Tibial artery (tissue), 4 donors: ENCODE results near the gene EIF2B4.

Experiments used
- DNase-seq, 2 donors: peaks; one replicate each; pipeline ENCODE4 v3.0.0-alpha.2; 2019
- H3K27ac ChIP-seq, 2 donors: fragments of 200-600 bp; sonication (generic) in 1 of 2; 1 replicate in 1 of 2; 2 replicates in 1 of 2; pipeline ENCODE4 v1.5.1; 2018 to 2019; ENCODE audit warnings: mild to moderate bottlenecking in 1 of 2
- H3K27me3 ChIP-seq, 2 donors: fragments of 200-600 bp; sonication (generic) in 1 of 2; one replicate each; pipeline versions ENCODE4 v1.5.1 to v1.6.0; 2016 to 2019
- H3K36me3 ChIP-seq, 3 donors: fragments of 200-600 bp; sonication (generic) in 2 of 3; one replicate each; pipeline ENCODE4 v1.5.1; 2016 to 2019; ENCODE audit warnings: mild to moderate bottlenecking in 2 of 3
- H3K4me1 ChIP-seq, 4 donors: fragments of 200-600 bp; sonication (generic) in 2 of 4; 1 replicate in 3 of 4; 2 replicates in 1 of 4; pipeline ENCODE4 v1.5.1; 2016 to 2019
- H3K4me3 ChIP-seq, 2 donors: fragments of 200-600 bp; sonication (generic) in 1 of 2; 1 replicate in 1 of 2; 2 replicates in 1 of 2; pipeline ENCODE4 v1.5.1; 2018 to 2019; ENCODE audit warnings: mild to moderate bottlenecking in 2 of 2
- H3K9me3 ChIP-seq, 3 donors: fragments of 200-600 bp; sonication (generic) in 1 of 3; one replicate each; pipeline ENCODE4 v1.5.1; 2016 to 2019
- CTCF ChIP-seq, 2 experiments: fragments of 200-600 bp in 1 of 2; fragments of 450-650 bp in 1 of 2; IDR thresholded peaks; one replicate each; pipeline ENCODE4 v1.5.1; 2017 to 2019; ENCODE audit warnings: antibody characterized with exemption in 2 of 2, mild to moderate bottlenecking in 1 of 2, moderate library complexity in 1 of 2
- intact Hi-C: fragments of 100-400 bp; cut with DNase I; formaldehyde crosslinking; loops from one replicate; pipeline ENCODE4 v1.15.0; 2023; ENCODE audit warnings: low total_unique reads

Gene EIF2B4

GRCh38 chr2:27393225-27393624, 23.1 kb upstream of the EIF2B4 start:
- no peak for DNase-seq

GRCh38 chr2:27390822-27391679, 20.9 kb upstream of the EIF2B4 start:
- intact Hi-C loops, result no loop called here
- TF ChIP-seq CTCF (IDR thresholded peaks at IDR 0.05), result no peak
- Histone ChIP-seq H3K9me3 (no peaks in the 10 kb centered on the region), H3K27me3 (no peaks in the 10 kb centered on the region), H3K4me1 (no peaks in the 10 kb centered on the region), H3K27ac (no peak overlapping the region), H3K4me3 (no peak overlapping the region), H3K36me3 (peaks cover 0 to 24% (median 6%) of the 10 kb centered on the region in 3 donors)
- DNase-seq, result no peak

More at GRCh38 chr2:27393225-27393624, 23.1 kb upstream of the EIF2B4 start:
- H3K4me3 ChIP-seq, result no peak overlapping the region
- TF ChIP-seq CTCF (IDR thresholded peaks at IDR 0.05), result no peak
- no peaks in the 10 kb centered on the region for H3K4me1 ChIP-seq
- H3K36me3 ChIP-seq, result peaks cover 0 to 13% (median 0%) of the 10 kb centered on the region in 3 donors
- H3K27ac ChIP-seq, result no peak overlapping the region
- intact Hi-C loops, result no loop called here
- no peaks in the 10 kb centered on the region for H3K27me3 ChIP-seq
- H3K9me3 ChIP-seq, result no peaks in the 10 kb centered on the region

GRCh38 chr2:27381577-27382181, 11.5 kb upstream of the EIF2B4 start:
- TF ChIP-seq CTCF (IDR thresholded peaks at IDR 0.05), result no peak
- peaks cover 9 to 68% (median 51%) of the 10 kb centered on the region in 3 donors for H3K36me3 ChIP-seq
- H3K27me3 ChIP-seq, result no peaks in the 10 kb centered on the region
- no peaks in the 10 kb centered on the region for H3K9me3 ChIP-seq
- H3K4me1 ChIP-seq, result peaks cover 0 to 28% (median 18%) of the 10 kb centered on the region in 4 donors
- peak overlapping the region in 1 of 2 donors; percentile 68 for H3K4me3 ChIP-seq
- H3K27ac ChIP-seq, result peak overlapping the region; percentile 83 to 89
- intact Hi-C loops, result loop anchor here (5.0 kb wide), 1 partner anchor 46 kb away; the partner anchor contains the start of gene NRBP1
- no peak for DNase-seq

GRCh38 chr2:27380626-27381545, 10.7 kb upstream of the EIF2B4 start, which contains the start of gene ZNF513:
Gene ZNF513 (minus strand): TSS chr2:27380734. CDS start chr2:27380526, 208 bp downstream.
- H3K9me3 ChIP-seq, result no peaks in the 10 kb centered on the region

More at GRCh38 chr2:27380626-27381545, 10.7 kb upstream of the EIF2B4 start, which contains the start of gene ZNF513:
- H3K27me3 ChIP-seq, result no peaks in the 10 kb centered on the region
- H3K4me3 ChIP-seq, result peak within 1 kb of the TSS; percentile 67 to 68
- peak within 1 kb of the TSS; percentile 83 to 89 for H3K27ac ChIP-seq
- TF ChIP-seq CTCF (IDR thresholded peaks at IDR 0.05), result no peak
- intact Hi-C loops, result loop anchor here (5.0 kb wide), 1 partner anchor 46 kb away; the partner anchor contains the start of gene NRBP1
- peaks cover 17 to 68% (median 51%) of the 10 kb centered on the region in 3 donors for H3K36me3 ChIP-seq
- DNase-seq, result peak; percentile 96 to 98
- H3K4me1 ChIP-seq, result peaks cover 0 to 28% (median 18%) of the 10 kb centered on the region in 4 donors
